Thymus (tissue), 11 donors: ENCODE results near the gene PTBP1. TPM values are rescaled to one million over a fixed set of nuclear protein-coding genes. Genes with fewer than 3 reads are reported as not detected.

Experiments
- DNase-seq, 9 donors: peaks; one replicate each; pipeline ENCODE4 v3.0.0-alpha.2; 2013; ENCODE audit warnings: low spot score in 9 of 9, low read depth in 6 of 9, missing footprints in 1 of 9
- H3K27ac ChIP-seq, 2 donors: one replicate each; pipeline ENCODE4 v1.5.1; 2013; ENCODE audit warnings: control low read depth in 1 of 2, low read depth in 1 of 2, low read length in 1 of 2, mild to moderate bottlenecking in 1 of 2, moderate library complexity in 1 of 2
- H3K27me3 ChIP-seq, 2 donors: one replicate each; pipeline ENCODE4 v1.5.1; 2013; ENCODE audit warnings: low read length in 1 of 2; ENCODE audit not compliant: control insufficient read depth in 2 of 2, insufficient read depth in 1 of 2
- H3K36me3 ChIP-seq, 2 donors: one replicate each; pipeline ENCODE4 v1.5.1; 2013; ENCODE audit warnings: low read length in 1 of 2, mild to moderate bottlenecking in 1 of 2, moderate library complexity in 1 of 2; ENCODE audit not compliant: control insufficient read depth in 2 of 2, insufficient read depth in 2 of 2
- H3K4me1 ChIP-seq, 2 donors: one replicate each; pipeline ENCODE4 v1.5.1; 2013; ENCODE audit warnings: low read length in 2 of 2; ENCODE audit not compliant: control insufficient read depth in 2 of 2, insufficient read depth in 2 of 2
- H3K4me3 ChIP-seq, 2 donors: one replicate each; pipeline ENCODE4 v1.5.1; 2013; ENCODE audit warnings: low read length in 2 of 2, control low read depth in 1 of 2, mild to moderate bottlenecking in 1 of 2
- H3K9me3 ChIP-seq, 2 donors: one replicate each; pipeline ENCODE4 v1.5.1; 2013; ENCODE audit warnings: low read length in 1 of 2, mild to moderate bottlenecking in 1 of 2; ENCODE audit not compliant: control insufficient read depth in 2 of 2, insufficient read depth in 1 of 2
- WGBS: extraction: QIAGEN DNeasy Blood & Tissue Kit; methylation state at CpG from one replicate; pipeline ENCODE4 v1.1.7; 2013; 5-methylcytosine and 5-hydroxymethylcytosine counted together
- polyA plus RNA-seq: library from polyadenylated mRNA; stranded (reverse); fragments of 200-250 nt; gene quantifications from one replicate; pipeline ENCODE4 v1.2.3, GENCODE V29; 2013
- total RNA-seq: library from RNA; stranded (reverse); fragments of 120-200 nt; gene quantifications from one replicate; pipeline ENCODE4 v1.2.4, GENCODE V29; 2013
- donor health status: healthy.

Gene PTBP1
- total and polyA plus RNA-seq, 2 donors, result 75.1 to 129 TPM

- Histone ChIP-seq H3K27me3 (peaks cover 0 to 8% of the 10 kb centered on the region in 2 donors), H3K27ac (no peak overlapping the region), H3K36me3 (no peaks in the 10 kb centered on the region), H3K4me1 (no peaks in the 10 kb centered on the region), H3K9me3 (peaks cover 7 to 21% of the 10 kb centered on the region in 2 donors), H3K4me3 (no peak overlapping the region)
- WGBS, result 90% methylated on average over 9 of the region's 9 CpGs
- no peak for DNase-seq
Measured at GRCh38 chr19:754530-754929, 42.7 kb upstream of the PTBP1 start.

- WGBS, result 97% methylated on average over 15 of the region's 15 CpGs
- no peak overlapping the region for H3K27ac ChIP-seq
- peaks cover 7 to 21% of the 10 kb centered on the region in 2 donors for H3K9me3 ChIP-seq
- no peaks in the 10 kb centered on the region for H3K4me1 ChIP-seq
- H3K4me3 ChIP-seq, result no peak overlapping the region
- DNase-seq, result no peak
- peaks cover 0 to 8% of the 10 kb centered on the region in 2 donors for H3K27me3 ChIP-seq
- H3K36me3 ChIP-seq, result no peaks in the 10 kb centered on the region
Measured at GRCh38 chr19:755063-755462, 42.2 kb upstream of the PTBP1 start.

DNA sequence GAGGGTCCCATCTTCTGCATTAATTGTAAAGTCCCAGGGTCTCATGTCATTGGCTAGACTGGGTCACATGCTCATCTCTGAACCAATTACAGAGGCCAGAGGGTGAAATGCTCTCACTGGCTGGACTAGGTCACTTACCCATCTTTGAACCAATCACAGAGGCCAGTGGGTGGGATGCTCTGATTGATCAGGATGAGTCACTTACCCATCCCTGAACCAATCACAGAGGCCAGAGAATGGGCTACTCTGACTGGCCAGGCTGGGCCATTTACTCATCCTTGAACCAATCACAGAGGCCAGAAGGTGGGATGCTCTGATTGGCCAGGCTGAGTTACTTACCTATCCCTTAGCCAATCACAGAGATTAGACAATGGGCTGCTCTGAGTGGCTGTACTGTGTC is 41.0 kb upstream of the PTBP1 start:
- no peaks in the 10 kb centered on the region for H3K36me3 ChIP-seq
- H3K4me1 ChIP-seq, result no peaks in the 10 kb centered on the region
- peaks cover 7 to 21% of the 10 kb centered on the region in 2 donors for H3K9me3 ChIP-seq
- H3K27me3 ChIP-seq, result peaks cover 0 to 7% of the 10 kb centered on the region in 2 donors
- no peak overlapping the region for H3K27ac ChIP-seq
- no peak overlapping the region for H3K4me3 ChIP-seq
- no peak for DNase-seq

- no peak for DNase-seq
- Histone ChIP-seq H3K27ac (no peak overlapping the region), H3K4me1 (no peaks in the 10 kb centered on the region), H3K36me3 (no peaks in the 10 kb centered on the region), H3K9me3 (peaks cover 9 to 25% of the 10 kb centered on the region in 2 donors), H3K27me3 (peaks cover 0 to 4% of the 10 kb centered on the region in 2 donors), H3K4me3 (no peak overlapping the region)
- 84% methylated on average over 36 of the region's 36 CpGs for WGBS
Measured at GRCh38 chr19:756821-757688, 40.2 kb upstream of the PTBP1 start.

- 97% methylated on average over 50 of the region's 50 CpGs for WGBS
- DNase-seq, result no peak
- Histone ChIP-seq H3K27ac (no peak overlapping the region), H3K27me3 (peaks cover 0 to under 1% of the 10 kb centered on the region in 2 donors), H3K4me3 (no peak overlapping the region), H3K36me3 (no peaks in the 10 kb centered on the region), H3K9me3 (peaks cover 9 to 25% of the 10 kb centered on the region in 2 donors), H3K4me1 (no peaks in the 10 kb centered on the region)
Measured at GRCh38 chr19:757811-758668, 39.2 kb upstream of the PTBP1 start.

GRCh38 chr19:763181-763580 is 34.1 kb upstream of the PTBP1 start:
- Histone ChIP-seq H3K4me3 (no peak overlapping the region), H3K27me3 (no peaks in the 10 kb centered on the region), H3K4me1 (no peaks in the 10 kb centered on the region), H3K27ac (no peak overlapping the region), H3K36me3 (no peaks in the 10 kb centered on the region), H3K9me3 (peaks cover 4 to 10% of the 10 kb centered on the region in 2 donors)
- DNase-seq, result no peak
- 97% methylated on average over 10 of the region's 10 CpGs for WGBS

GRCh38 chr19:763869-764268 is 33.4 kb upstream of the PTBP1 start:
- peaks cover 2 to 4% of the 10 kb centered on the region in 2 donors for H3K9me3 ChIP-seq
- no peaks in the 10 kb centered on the region for H3K4me1 ChIP-seq
- WGBS, result 96% methylated on average over 6 of the region's 6 CpGs
- H3K27me3 ChIP-seq, result peaks cover 0 to 3% of the 10 kb centered on the region in 2 donors
- DNase-seq, result no peak
- H3K4me3 ChIP-seq, result no peak overlapping the region
- H3K36me3 ChIP-seq, result no peaks in the 10 kb centered on the region
- H3K27ac ChIP-seq, result no peak overlapping the region

DNA sequence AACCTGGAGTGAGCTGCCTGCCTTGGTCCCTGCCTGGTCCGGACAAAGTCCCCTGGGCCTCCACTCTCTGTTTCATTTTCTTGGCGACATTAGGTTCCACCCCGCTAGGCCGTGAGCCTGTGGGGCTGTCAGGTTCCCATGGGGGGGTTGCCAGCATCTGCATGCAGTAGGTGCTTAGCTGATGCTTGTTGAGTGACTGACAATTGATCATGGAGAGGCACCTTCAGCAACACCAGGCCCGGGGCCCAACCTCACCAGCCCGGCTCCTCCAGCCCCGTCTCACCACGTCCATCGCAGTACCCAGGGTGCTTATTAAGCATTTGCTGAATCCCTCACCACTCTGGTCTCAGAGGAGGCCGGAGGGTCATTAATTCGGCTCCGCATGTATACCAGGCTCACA is 33.0 kb upstream of the PTBP1 start:
- no peak for DNase-seq
- Histone ChIP-seq H3K9me3 (peaks cover 2 to 4% of the 10 kb centered on the region in 2 donors), H3K36me3 (no peaks in the 10 kb centered on the region), H3K27me3 (peaks cover 0 to 3% of the 10 kb centered on the region in 2 donors), H3K4me3 (no peak overlapping the region), H3K4me1 (no peaks in the 10 kb centered on the region), H3K27ac (no peak overlapping the region)
- 96% methylated on average over 12 of the region's 12 CpGs for WGBS

GRCh38 chr19:765179-765738 is 32.0 kb upstream of the PTBP1 start:
- H3K27me3 ChIP-seq, result peaks cover 0 to 5% of the 10 kb centered on the region in 2 donors
- H3K9me3 ChIP-seq, result peaks cover 2 to 4% of the 10 kb centered on the region in 2 donors
- no peaks in the 10 kb centered on the region for H3K36me3 ChIP-seq
- H3K4me3 ChIP-seq, result no peak overlapping the region
- no peak overlapping the region for H3K27ac ChIP-seq
- WGBS, result 92% methylated on average over 7 of the region's 7 CpGs
- no peaks in the 10 kb centered on the region for H3K4me1 ChIP-seq
- no peak for DNase-seq
